CD4-positive, alpha-beta T cell (primary cell): ENCODE data around the gene PRR22. TPM values are rescaled to one million over a fixed set of nuclear protein-coding genes. Genes with fewer than 3 reads are reported as not detected.
"Not testable (repeated sequence)": the region's sequence is repeated elsewhere in the genome, so short reads cannot be mapped to it uniquely, and the experiment has no call there.

Experiments
- ATAC-seq: fragments of 200-7000 bp; cut with Tn5 transposase; one replicate; pipeline ENCODE4 v1.10.0; 2022; ENCODE audit warnings: mild to moderate bottlenecking; ENCODE audit not compliant: poor library complexity
- CTCF ChIA-PET: fragments of 350-600 bp; sonication (Branson Sonifier 250); formaldehyde crosslinking; loops from one replicate; lab custom pipeline; 2021; ENCODE audit warnings: antibody characterized with exemption, inconsistent platforms; lab: Charles Lee
- POLR2A ChIA-PET: fragments of 350-600 bp; sonication (Branson Sonifier 250); formaldehyde crosslinking; loops from one replicate; lab custom pipeline; 2021; ENCODE audit warnings: antibody characterized with exemption, inconsistent platforms; lab: Charles Lee
- DNase-seq, 14 experiments: peaks; one replicate each; pipeline ENCODE4 v3.0.0-alpha.2; 2013 to 2020; ENCODE audit warnings: mixed read lengths in 2 of 14
- H3K27ac ChIP-seq, 2 donors: one replicate each; pipeline versions ENCODE4 v1.5.1 to v1.7.0; 2013; ENCODE audit warnings: low read length in 2 of 2, low read depth in 1 of 2, mild to moderate bottlenecking in 1 of 2
- H3K27me3 ChIP-seq, 2 experiments: 1 replicate in 1 of 2; 2 replicates in 1 of 2; pipeline versions ENCODE4 v1.6.1 to v1.7.0; 2013; ENCODE audit warnings: low read length in 2 of 2, control low read depth in 1 of 2, mild to moderate bottlenecking in 1 of 2, moderate library complexity in 1 of 2; ENCODE audit not compliant: insufficient read depth in 2 of 2, control insufficient read depth in 1 of 2
- H3K36me3 ChIP-seq: one replicate; pipeline ENCODE4 v1.6.1; 2013; ENCODE audit warnings: low read length, control low read depth; ENCODE audit not compliant: insufficient read depth
- H3K4me1 ChIP-seq: one replicate; pipeline ENCODE4 v1.6.1; 2013; ENCODE audit warnings: low read length, control low read depth; ENCODE audit not compliant: insufficient read depth
- H3K4me3 ChIP-seq: one replicate; pipeline ENCODE4 v1.5.1; 2013; ENCODE audit warnings: mild to moderate bottlenecking, low read length, moderate library complexity
- H3K9me3 ChIP-seq, 2 experiments: 1 replicate in 1 of 2; 2 replicates in 1 of 2; pipeline versions ENCODE4 v1.6.1 to v1.7.0; 2013; ENCODE audit warnings: low read length in 2 of 2, mild to moderate bottlenecking in 2 of 2, control low read depth in 1 of 2, moderate library complexity in 1 of 2; ENCODE audit not compliant: control insufficient read depth in 1 of 2, insufficient read depth in 1 of 2
- H3K27ac Mint-ChIP-seq: one replicate; pipeline ENCODE4 v1.8.0; 2020; ENCODE audit warnings: mixed read lengths
- H3K27me3 Mint-ChIP-seq: one replicate; pipeline ENCODE4 v1.8.0; 2021; ENCODE audit warnings: mixed read lengths
- H3K36me3 Mint-ChIP-seq: one replicate; pipeline ENCODE4 v1.8.0; 2021; ENCODE audit warnings: low read depth, mixed read lengths
- H3K4me1 Mint-ChIP-seq: one replicate; pipeline ENCODE4 v1.8.0; 2021; ENCODE audit warnings: low read depth, mixed read lengths
- H3K4me3 Mint-ChIP-seq: one replicate; pipeline ENCODE4 v1.8.0; 2020; ENCODE audit warnings: mild to moderate bottlenecking, mixed read lengths
- H3K9me3 Mint-ChIP-seq: one replicate; pipeline ENCODE4 v1.8.0; 2020; ENCODE audit warnings: mixed read lengths
- CTCF ChIP-seq: fragments of 200-600 bp; IDR thresholded peaks from one replicate; pipeline ENCODE4 v1.8.0; 2022; ENCODE audit warnings: antibody characterized with exemption, mild to moderate bottlenecking
- intact Hi-C, 2 experiments: fragments of 100-400 bp; cut with DNase I in 1 of 2; cut with micrococcal nuclease in 1 of 2; formaldehyde crosslinking; loops; one replicate each; pipeline versions ENCODE4 v1.15.1 to v1.9.0; 2023 to 2025; cut with DNase I, micrococcal nuclease
- total RNA-seq, 174 experiments: library from RNA in 2 of 174; stranded (reverse) in 2 of 174; gene quantifications; one replicate each; pipeline ENCODE4 v1.2.3 and lab custom pipeline; 2021 to 2026

The PRR22 gene
- total RNA-seq, 2 experiments from 2014 or later = 3.1 to 4.9 TPM

GRCh38 chr19:5751709-5752108, 32.8 kb downstream of the PRR22 start:
- no peaks in the 10 kb centered on the region for H3K36me3 ChIP-seq
- H3K27me3 ChIP-seq = no peaks in the 10 kb centered on the region
- Mint-ChIP-seq H3K4me3 (no peak overlapping the region), H3K36me3 (no peaks in the 10 kb centered on the region), H3K9me3 (no peaks in the 10 kb centered on the region), H3K27ac (no peak overlapping the region), H3K4me1 (no peaks in the 10 kb centered on the region), H3K27me3 (peaks cover 9% of the 10 kb centered on the region)
- POLR2A ChIA-PET = no interaction called here
- DNase-seq (no peak), ATAC-seq (no peak)
- no peak overlapping the region for H3K4me3 ChIP-seq
- intact Hi-C loops = loop anchor here in 1 of 2 experiments (5.0 to 10.0 kb wide), 2 partner anchors 254 to 393 kb away; no protein-coding TSS in a partner anchor
- CTCF ChIA-PET = no interaction called here
- H3K27ac ChIP-seq = no peak overlapping the region
- H3K4me1 ChIP-seq = no peaks in the 10 kb centered on the region
- no peaks in the 10 kb centered on the region for H3K9me3 ChIP-seq
- no peak for TF ChIP-seq CTCF

- peaks cover 9% of the 10 kb centered on the region for H3K27me3 Mint-ChIP-seq
- CTCF ChIA-PET = no interaction called here
These were observed 35.0 kb downstream of the PRR22 start for GRCh38 chr19:5749505-5749904.

GRCh38 chr19:5748920-5749319, 35.6 kb downstream of the PRR22 start:
- H3K27ac ChIP-seq, POLR2A ChIA-PET, H3K4me3 Mint-ChIP-seq, H3K36me3 ChIP-seq, H3K27me3 ChIP-seq, H3K27ac Mint-ChIP-seq, H3K4me1 ChIP-seq, CTCF ChIA-PET, H3K9me3 ChIP-seq, H3K27me3 Mint-ChIP-seq, ATAC-seq, intact Hi-C loops, H3K9me3 Mint-ChIP-seq, H3K4me3 ChIP-seq, DNase-seq, H3K4me1 Mint-ChIP-seq, H3K36me3 Mint-ChIP-seq: not testable (repeated sequence)

More at GRCh38 chr19:5749505-5749904, 35.0 kb downstream of the PRR22 start:
- intact Hi-C loops = no loop called here
- POLR2A ChIA-PET = no interaction called here
- no peak for TF ChIP-seq CTCF
- H3K9me3 ChIP-seq = no peaks in the 10 kb centered on the region
- Mint-ChIP-seq H3K4me1 (no peaks in the 10 kb centered on the region), H3K4me3 (no peak overlapping the region), H3K36me3 (no peaks in the 10 kb centered on the region), H3K27ac (no peak overlapping the region), H3K9me3 (no peaks in the 10 kb centered on the region)
- H3K27ac ChIP-seq = no peak overlapping the region
- no peaks in the 10 kb centered on the region for H3K27me3 ChIP-seq
- DNase-seq (no peak), ATAC-seq (no peak)
- no peaks in the 10 kb centered on the region for H3K4me1 ChIP-seq
- no peaks in the 10 kb centered on the region for H3K36me3 ChIP-seq
- no peak overlapping the region for H3K4me3 ChIP-seq

- H3K27ac Mint-ChIP-seq, H3K9me3 ChIP-seq, H3K27me3 ChIP-seq, H3K4me1 ChIP-seq, H3K27ac ChIP-seq, H3K9me3 Mint-ChIP-seq, POLR2A ChIA-PET, CTCF ChIA-PET, H3K4me3 ChIP-seq, H3K4me3 Mint-ChIP-seq, DNase-seq, H3K27me3 Mint-ChIP-seq, ATAC-seq, intact Hi-C loops, H3K4me1 Mint-ChIP-seq, H3K36me3 ChIP-seq, H3K36me3 Mint-ChIP-seq: not testable (repeated sequence)
These were observed 39.5 kb downstream of the PRR22 start for GRCh38 chr19:5744999-5745398.
